GM23338 (cell line): ENCODE data around the gene TUBA4B.

Experiments used
- CTCF ChIP-seq, 2 experiments: fragments of 200-600 bp in 1 of 2; sonication (generic) in 1 of 2; conservative IDR thresholded peaks; 2 replicates each; pipeline versions ENCODE4 v1.5.1 to v1.6.1; 2016 to 2017; ENCODE audit warnings: antibody characterized with exemption in 2 of 2, low read depth in 2 of 2, mild to moderate bottlenecking in 2 of 2, moderate library complexity in 1 of 2
- EZH2 ChIP-seq: fragments of 200-600 bp; sonication (generic); IDR thresholded peaks from one replicate; pipeline ENCODE4 v1.8.0; 2017; ENCODE audit warnings: antibody characterized with exemption, mild to moderate bottlenecking, low read depth; ENCODE audit not compliant: unreplicated experiment
- EZH2phosphoT487 ChIP-seq: fragments of 200-600 bp; sonication (generic); IDR thresholded peaks from one replicate; pipeline ENCODE4 v1.8.1; 2018; ENCODE audit warnings: antibody characterized with exemption; ENCODE audit not compliant: unreplicated experiment
- POLR2AphosphoS5 ChIP-seq: IDR thresholded peaks from 2 replicates; pipeline ENCODE4 v1.6.1; 2016; ENCODE audit warnings: antibody characterized with exemption, low read depth
- TF ChIP-seq, protein P1 (sequence below): IDR thresholded peaks from one replicate; pipeline ENCODE4 v1.6.1; 2018; ENCODE audit warnings: antibody characterized with exemption; ENCODE audit not compliant: unreplicated experiment
- TF ChIP-seq, protein P2 (sequence below): IDR thresholded peaks from 2 replicates; pipeline ENCODE4 v1.6.1; 2016; ENCODE audit warnings: antibody characterized with exemption

DNA sequence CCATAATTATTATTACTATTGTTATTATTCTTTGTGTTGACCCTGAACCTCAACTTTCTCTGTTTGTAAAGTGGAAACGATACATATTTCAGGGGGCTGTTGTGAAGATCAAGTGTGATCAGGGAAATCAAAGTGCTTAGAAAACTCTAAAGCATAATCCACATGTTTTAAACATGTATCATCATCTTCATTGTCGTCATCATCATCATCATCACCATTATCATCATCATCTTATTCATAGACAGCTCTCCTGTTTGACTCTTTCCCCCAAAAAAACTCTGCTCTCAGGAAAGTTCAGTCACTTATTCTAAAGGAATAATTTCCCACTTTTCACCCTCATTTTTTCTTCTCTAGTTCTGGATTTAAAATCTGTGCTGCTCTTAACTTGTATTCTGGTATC, 51.2 kb downstream of the TUBA4B start:
- TF ChIP-seq CTCF (conservative IDR thresholded peaks at IDR 0.05; ENCODE audit: low read depth in 2 of 2): no peak
- TF ChIP-seq, protein P1, sequence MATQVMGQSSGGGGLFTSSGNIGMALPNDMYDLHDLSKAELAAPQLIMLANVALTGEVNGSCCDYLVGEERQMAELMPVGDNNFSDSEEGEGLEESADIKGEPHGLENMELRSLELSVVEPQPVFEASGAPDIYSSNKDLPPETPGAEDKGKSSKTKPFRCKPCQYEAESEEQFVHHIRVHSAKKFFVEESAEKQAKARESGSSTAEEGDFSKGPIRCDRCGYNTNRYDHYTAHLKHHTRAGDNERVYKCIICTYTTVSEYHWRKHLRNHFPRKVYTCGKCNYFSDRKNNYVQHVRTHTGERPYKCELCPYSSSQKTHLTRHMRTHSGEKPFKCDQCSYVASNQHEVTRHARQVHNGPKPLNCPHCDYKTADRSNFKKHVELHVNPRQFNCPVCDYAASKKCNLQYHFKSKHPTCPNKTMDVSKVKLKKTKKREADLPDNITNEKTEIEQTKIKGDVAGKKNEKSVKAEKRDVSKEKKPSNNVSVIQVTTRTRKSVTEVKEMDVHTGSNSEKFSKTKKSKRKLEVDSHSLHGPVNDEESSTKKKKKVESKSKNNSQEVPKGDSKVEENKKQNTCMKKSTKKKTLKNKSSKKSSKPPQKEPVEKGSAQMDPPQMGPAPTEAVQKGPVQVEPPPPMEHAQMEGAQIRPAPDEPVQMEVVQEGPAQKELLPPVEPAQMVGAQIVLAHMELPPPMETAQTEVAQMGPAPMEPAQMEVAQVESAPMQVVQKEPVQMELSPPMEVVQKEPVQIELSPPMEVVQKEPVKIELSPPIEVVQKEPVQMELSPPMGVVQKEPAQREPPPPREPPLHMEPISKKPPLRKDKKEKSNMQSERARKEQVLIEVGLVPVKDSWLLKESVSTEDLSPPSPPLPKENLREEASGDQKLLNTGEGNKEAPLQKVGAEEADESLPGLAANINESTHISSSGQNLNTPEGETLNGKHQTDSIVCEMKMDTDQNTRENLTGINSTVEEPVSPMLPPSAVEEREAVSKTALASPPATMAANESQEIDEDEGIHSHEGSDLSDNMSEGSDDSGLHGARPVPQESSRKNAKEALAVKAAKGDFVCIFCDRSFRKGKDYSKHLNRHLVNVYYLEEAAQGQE: no peak
- TF ChIP-seq POLR2AphosphoS5: no peak
- no peak for TF ChIP-seq EZH2
- TF ChIP-seq, protein P2, sequence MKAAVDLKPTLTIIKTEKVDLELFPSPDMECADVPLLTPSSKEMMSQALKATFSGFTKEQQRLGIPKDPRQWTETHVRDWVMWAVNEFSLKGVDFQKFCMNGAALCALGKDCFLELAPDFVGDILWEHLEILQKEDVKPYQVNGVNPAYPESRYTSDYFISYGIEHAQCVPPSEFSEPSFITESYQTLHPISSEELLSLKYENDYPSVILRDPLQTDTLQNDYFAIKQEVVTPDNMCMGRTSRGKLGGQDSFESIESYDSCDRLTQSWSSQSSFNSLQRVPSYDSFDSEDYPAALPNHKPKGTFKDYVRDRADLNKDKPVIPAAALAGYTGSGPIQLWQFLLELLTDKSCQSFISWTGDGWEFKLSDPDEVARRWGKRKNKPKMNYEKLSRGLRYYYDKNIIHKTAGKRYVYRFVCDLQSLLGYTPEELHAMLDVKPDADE: no peak
- TF ChIP-seq EZH2phosphoT487: no peak
